GM12874 (cell line): ENCODE results near the gene FBXO17.

Source experiments
- CTCF ChIP-seq: IDR thresholded peaks from 2 replicates; pipeline ENCODE4 v1.5.1; 2011; ENCODE audit warnings: low read depth, mild to moderate bottlenecking, control low read depth, low read length, moderate library complexity; ENCODE audit not compliant: insufficient read depth

Gene FBXO17

DNA sequence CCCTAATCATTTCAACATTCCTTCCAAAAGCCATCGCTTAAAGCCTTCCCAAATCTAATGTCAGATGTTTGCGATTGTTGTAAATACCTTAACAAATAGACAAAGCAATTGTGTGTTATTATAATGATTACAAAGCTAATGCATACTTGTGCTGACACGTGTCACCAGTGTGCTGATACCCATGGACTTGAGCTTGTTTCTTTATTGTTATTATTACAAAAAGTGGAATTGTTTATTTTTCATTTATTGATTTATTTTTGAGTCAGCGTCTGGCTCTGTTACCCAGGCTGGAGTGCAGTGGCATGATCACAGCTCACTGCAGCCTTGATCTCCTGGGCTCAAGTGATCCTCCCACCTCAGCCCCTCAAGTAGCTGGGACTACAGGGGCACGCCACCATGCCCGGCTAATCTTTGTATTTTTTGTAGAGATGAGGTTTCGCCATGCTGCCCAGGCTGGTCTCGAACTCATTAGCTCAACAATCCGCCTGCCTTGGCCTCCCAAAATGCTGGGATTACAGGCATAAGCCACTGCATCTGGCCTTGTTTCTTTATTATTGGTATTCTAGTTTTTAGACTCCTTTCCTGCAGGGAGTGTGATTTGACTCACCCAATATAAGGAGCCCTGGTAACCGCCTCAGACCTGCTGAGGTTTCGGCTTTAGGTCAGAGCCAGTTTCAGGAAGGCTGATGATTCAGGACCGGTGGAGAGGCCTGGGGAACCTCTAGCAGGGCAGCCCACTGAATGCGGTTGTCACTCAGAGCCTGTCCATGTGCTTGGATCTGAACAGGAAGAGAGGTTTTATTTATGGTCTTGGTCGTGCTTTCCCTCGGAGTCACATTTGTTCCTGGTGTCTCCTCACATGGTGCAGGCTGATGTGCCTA, 2.1 kb upstream of the FBXO17 start:
- no peak for TF ChIP-seq CTCF

GRCh38 chr19:38975861-38976271, 324 bp upstream of the FBXO17 start:
- no peak for TF ChIP-seq CTCF

DNA sequence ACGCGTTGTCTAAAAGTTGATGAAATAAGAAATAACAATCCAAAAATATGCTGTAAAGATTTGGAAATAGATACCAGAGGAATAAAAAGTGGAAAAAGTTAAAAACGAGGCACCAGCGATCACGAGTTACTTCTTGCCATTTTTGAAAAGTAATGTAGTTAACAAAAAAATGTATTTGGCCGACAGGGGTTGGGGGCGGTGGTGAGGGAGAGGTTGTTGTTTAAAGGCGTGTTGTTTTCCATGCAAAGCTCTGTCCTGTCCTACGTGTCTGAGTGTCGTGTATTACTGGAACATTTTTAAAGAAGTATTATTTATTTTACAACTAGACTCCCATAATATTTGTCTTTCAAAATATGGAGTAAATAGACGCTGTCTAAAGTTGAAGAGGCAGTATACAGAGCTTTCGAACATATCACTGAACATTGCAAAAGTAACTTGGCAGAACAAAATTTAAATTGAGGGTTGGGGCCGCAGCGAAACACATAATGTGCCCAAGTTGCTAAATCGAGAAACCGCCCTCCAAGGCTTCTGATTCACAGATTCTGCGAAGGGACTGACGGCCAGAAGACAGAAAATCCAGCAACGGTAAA, 823 bp downstream of the FBXO17 start:
- no peak for TF ChIP-seq CTCF

GRCh38 chr19:38971672-38972071, 3.9 kb downstream of the FBXO17 start:
- no peak for TF ChIP-seq CTCF

- no peak for TF ChIP-seq CTCF
These were observed 4.6 kb downstream of the FBXO17 start for GRCh38 chr19:38970664-38971532.

- TF ChIP-seq CTCF = no peak
These were observed 10.8 kb downstream of the FBXO17 start for GRCh38 chr19:38964738-38965137.

DNA sequence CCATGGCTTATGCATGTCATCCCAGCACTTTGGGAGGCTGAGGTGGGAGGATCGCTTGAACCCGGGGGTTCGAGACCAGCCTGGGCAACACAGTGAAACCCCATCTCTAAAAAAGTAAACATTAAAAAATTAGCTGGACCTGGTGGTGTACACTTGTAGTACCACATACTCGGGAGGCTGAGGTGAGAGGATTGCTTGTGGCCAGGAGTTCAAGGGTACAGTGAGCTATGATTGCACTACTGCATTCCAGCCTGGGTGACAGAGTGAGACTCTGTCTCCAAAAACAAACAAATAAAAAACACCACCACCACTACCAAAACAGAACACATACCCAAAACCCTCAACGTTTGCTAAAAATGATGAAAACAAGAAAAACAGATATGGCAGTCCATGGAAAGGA, 15.9 kb downstream of the FBXO17 start:
- no peak for TF ChIP-seq CTCF
